Effector memory CD4-positive, alpha-beta T cell (primary cell): ENCODE data around the gene ADSS2.
"Not testable (repeated sequence)": the region's sequence is repeated elsewhere in the genome, so short reads cannot be mapped to it uniquely, and the experiment has no call there.

Experiments used
- DNase-seq, 3 donors: peaks; one replicate each; pipeline ENCODE4 v3.0.0-alpha.2; 2020
- H3K27ac ChIP-seq: 2 replicates; pipeline ENCODE4 v1.7.0; 2013; ENCODE audit warnings: mild to moderate bottlenecking, low read length, moderate library complexity; ENCODE audit not compliant: insufficient read depth, poor library complexity, severe bottlenecking
- H3K27me3 ChIP-seq: replicated peaks from 2 replicates; pipeline ENCODE4 v1.7.0; 2013; ENCODE audit warnings: mild to moderate bottlenecking, low read length; ENCODE audit not compliant: insufficient read depth, control insufficient read depth, poor library complexity, severe bottlenecking
- H3K36me3 ChIP-seq: 2 replicates; pipeline ENCODE4 v1.7.0; 2013; ENCODE audit warnings: mild to moderate bottlenecking, low read length, moderate library complexity; ENCODE audit not compliant: control insufficient read depth, insufficient read depth
- H3K4me1 ChIP-seq: 2 replicates; pipeline ENCODE4 v1.7.0; 2013; ENCODE audit warnings: low read length, mild to moderate bottlenecking; ENCODE audit not compliant: control insufficient read depth, insufficient read depth, poor library complexity, severe bottlenecking
- H3K4me3 ChIP-seq: 2 replicates; pipeline ENCODE4 v1.7.0; 2013; ENCODE audit warnings: low read length, low read depth, mild to moderate bottlenecking; ENCODE audit not compliant: insufficient read depth, poor library complexity, severe bottlenecking
- H3K9me3 ChIP-seq: 2 replicates; pipeline ENCODE4 v1.7.0; 2013; ENCODE audit warnings: mild to moderate bottlenecking, low read length, moderate library complexity; ENCODE audit not compliant: control insufficient read depth

Gene ADSS2

DNA sequence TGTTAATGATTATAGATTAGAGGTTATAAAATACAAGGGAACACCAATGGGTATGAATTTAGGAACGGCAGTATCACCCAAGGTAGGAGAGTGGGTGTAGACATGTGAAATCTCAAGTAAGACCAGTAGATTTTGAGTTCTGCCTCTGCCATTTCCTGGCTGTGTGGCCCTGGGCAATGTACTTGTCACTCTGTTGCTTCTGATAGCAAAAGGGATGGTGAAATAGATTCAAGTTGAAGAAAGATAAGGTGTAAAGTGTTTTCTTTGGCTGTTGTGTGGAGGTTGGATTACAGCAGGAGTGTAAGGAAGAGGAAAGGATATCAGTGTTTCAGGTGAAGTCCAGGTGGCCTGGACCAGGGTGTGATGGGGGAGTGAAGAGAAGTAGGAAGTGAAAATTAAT lies 64.3 kb downstream of the ADSS2 start:
- Histone ChIP-seq H3K27me3 (no peaks in the 10 kb centered on the region), H3K4me3 (no peak overlapping the region)
- no peak for DNase-seq

DNA sequence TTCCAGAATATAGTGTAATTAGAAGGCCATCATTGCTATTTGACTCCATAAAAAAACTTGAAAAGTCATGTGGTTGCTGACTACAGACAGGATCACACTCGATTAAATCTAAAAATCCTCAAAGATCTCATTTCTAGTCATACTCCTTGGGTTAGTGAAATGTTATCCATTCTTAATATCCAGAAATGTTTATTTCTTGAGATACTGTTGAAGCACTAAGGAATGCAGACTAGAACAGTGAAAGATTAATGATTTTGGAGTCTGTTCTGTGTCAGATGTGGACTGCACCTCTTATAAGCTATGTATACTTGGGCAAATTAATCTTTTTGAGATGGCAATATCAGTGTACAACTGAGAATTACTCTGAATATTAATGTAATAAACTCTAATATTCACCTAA lies 65.1 kb downstream of the ADSS2 start:
- Histone ChIP-seq H3K9me3 (no peaks in the 10 kb centered on the region), H3K4me1 (no peaks in the 10 kb centered on the region), H3K27me3 (no peaks in the 10 kb centered on the region), H3K4me3 (no peak overlapping the region), H3K36me3 (no peaks in the 10 kb centered on the region), H3K27ac (no peak overlapping the region)
- no peak for DNase-seq

More for the DNA sequence above, 64.3 kb downstream of the ADSS2 start:
- no peaks in the 10 kb centered on the region for H3K9me3 ChIP-seq
- no peaks in the 10 kb centered on the region for H3K36me3 ChIP-seq
- H3K27ac ChIP-seq: no peak overlapping the region
- no peaks in the 10 kb centered on the region for H3K4me1 ChIP-seq

DNA sequence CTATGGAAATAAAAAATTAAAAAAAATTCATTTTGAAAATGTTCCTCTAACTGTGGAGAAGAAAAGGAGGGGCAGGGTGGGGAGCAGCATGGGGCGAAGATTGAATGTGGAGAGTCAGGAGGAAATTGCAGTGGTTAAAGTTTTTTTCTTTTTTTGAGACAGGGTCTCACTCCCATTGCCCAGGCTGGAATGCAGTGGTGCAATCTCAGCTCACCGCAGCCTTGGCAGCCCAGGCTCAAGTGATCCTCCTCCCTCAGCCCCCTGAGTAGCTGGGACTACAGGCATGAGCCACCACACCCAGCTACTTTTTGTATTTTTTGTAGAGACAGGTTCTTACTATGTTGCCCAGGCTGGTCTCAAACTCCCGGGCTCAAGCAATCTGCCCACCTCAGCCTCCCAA lies 67.6 kb downstream of the ADSS2 start:
- no peak overlapping the region for H3K27ac ChIP-seq
- no peaks in the 10 kb centered on the region for H3K4me1 ChIP-seq
- no peaks in the 10 kb centered on the region for H3K9me3 ChIP-seq
- H3K36me3 ChIP-seq: no peaks in the 10 kb centered on the region
- no peaks in the 10 kb centered on the region for H3K27me3 ChIP-seq
- no peak overlapping the region for H3K4me3 ChIP-seq
- no peak for DNase-seq

DNA sequence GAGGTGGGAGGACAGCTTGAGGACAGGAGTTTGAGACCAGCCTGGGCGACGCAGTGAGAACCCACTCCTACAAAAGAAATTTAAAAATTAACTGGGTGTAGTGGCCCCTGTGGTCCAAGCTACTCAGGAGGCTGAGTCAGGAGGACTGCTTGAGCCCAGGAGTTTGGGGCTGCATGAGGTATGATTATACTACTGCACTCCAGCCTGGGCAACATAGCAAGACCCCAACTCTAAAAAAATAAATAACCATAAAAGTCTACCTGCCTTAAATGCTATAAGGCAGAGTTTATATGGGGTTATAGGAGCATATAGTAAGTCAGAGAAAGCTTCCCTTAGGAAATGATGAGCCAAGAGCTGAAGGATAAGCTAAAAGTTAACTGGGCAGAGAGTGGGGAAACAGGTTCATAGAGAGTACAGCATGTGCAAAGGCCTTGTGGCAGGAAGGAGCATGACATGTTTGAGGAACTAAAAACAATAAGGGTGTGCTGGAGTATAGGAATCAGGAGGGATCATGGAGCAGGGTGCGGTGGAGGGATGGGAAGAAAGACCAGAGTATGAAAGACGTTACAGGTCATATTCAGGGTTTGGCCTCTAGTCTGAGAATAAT lies 68.3 kb downstream of the ADSS2 start:
- Histone ChIP-seq H3K4me3 (no peak overlapping the region), H3K4me1 (no peaks in the 10 kb centered on the region), H3K9me3 (no peaks in the 10 kb centered on the region), H3K27me3 (no peaks in the 10 kb centered on the region), H3K36me3 (no peaks in the 10 kb centered on the region), H3K27ac (no peak overlapping the region)
- DNase-seq: no peak

DNA sequence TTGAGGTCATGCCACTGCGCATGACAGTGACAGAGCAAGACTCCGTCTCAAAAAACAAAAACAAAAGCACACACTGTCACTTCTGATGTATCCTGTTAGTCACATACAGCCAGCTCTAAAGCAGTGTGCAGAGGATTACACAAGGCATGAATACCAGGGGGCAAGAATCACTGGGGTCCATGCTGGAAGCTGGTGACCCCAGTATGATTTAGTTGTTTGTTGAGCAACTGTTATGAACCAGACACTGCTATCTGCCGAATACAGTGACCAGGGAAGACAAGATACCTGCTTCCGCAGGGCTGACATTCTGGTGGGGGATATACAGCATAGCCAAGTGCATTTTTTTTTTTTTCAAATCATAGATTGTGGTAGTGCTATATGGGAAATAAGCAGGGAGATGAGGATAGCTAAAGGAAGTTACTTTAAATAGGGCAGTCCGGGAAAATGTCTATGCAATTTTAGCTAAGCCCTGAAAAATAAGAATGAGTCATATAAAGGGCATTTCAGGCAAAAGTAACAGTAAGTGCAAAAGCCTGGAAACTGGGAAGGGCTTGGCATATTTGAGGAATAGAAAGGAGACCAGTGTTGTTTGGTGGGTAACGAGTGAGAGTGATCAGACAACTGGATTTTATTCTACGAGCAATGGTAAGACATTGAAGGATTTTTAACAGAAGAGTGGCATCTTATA lies 69.7 kb downstream of the ADSS2 start:
- Histone ChIP-seq H3K4me3 (no peak overlapping the region), H3K27ac (no peak overlapping the region), H3K36me3 (no peaks in the 10 kb centered on the region), H3K9me3 (no peaks in the 10 kb centered on the region), H3K27me3 (no peaks in the 10 kb centered on the region), H3K4me1 (no peaks in the 10 kb centered on the region)
- DNase-seq: no peak

DNA sequence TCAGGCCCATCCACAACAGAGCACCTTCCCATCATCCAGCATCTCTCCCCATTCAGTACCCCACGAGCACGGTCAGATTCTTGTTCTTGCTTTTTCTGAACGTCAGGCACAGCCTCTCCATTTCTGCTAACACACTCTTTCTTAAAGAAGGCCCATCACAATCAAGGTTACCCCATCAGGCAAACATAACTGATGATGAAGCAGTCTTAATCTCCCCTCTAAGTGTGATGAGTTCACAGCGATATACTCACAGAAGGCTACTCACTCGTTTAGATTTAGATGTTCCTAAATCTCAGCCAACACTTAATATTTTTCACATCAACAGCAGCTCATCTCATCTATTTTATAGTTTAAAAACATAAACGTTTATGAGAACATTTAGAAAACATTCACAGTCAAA lies 75.6 kb downstream of the ADSS2 start:
- Histone ChIP-seq H3K4me3 (no peak overlapping the region), H3K27me3 (no peaks in the 10 kb centered on the region), H3K4me1 (no peaks in the 10 kb centered on the region), H3K9me3 (no peaks in the 10 kb centered on the region), H3K27ac (no peak overlapping the region), H3K36me3 (no peaks in the 10 kb centered on the region)
- DNase-seq: no peak

DNA sequence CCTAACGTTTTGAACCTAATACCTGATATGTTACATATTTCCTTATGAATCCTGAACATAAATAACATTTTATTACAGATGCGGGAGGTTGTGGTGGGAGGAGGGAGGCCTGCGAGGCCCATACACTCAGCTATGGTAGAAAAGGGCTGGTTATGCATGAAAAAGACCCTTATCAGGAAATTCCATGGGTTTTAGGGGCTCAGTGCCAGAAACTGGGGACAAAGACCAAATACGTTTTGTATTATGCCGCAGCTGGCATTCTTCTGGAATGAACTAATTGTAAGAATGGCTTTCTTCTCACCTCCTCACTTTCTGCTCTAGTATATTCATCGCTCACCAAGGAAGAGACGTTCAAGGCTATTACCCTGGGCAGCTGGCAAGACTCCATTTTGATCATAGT lies 76.7 kb downstream of the ADSS2 start:
- Histone ChIP-seq H3K9me3 (no peaks in the 10 kb centered on the region), H3K27ac (no peak overlapping the region), H3K4me3 (no peak overlapping the region), H3K4me1 (no peaks in the 10 kb centered on the region), H3K36me3 (no peaks in the 10 kb centered on the region), H3K27me3 (no peaks in the 10 kb centered on the region)
- DNase-seq: no peak

DNA sequence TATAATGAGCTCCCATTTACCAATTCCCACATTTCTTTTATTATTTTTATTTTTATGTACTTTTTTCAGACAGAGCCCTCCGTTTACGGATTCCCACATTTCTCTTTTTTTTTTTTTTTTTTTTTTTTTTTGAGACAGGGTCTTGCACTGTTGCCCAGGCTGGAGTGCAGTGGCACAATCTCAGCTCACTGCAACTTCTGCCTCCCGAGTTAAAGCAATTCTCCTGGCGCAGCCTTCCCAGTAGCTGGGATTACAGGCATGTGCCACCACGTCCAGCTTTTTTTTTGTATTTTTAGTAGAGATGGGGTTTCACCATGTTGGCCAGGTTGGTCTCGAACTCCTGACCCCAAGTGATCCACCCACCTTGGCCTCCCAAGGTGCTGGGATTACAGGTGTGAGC lies 77.2 kb downstream of the ADSS2 start:
- H3K36me3 ChIP-seq, H3K27me3 ChIP-seq, H3K9me3 ChIP-seq, DNase-seq, H3K27ac ChIP-seq, H3K4me1 ChIP-seq, H3K4me3 ChIP-seq: not testable (repeated sequence)

DNA sequence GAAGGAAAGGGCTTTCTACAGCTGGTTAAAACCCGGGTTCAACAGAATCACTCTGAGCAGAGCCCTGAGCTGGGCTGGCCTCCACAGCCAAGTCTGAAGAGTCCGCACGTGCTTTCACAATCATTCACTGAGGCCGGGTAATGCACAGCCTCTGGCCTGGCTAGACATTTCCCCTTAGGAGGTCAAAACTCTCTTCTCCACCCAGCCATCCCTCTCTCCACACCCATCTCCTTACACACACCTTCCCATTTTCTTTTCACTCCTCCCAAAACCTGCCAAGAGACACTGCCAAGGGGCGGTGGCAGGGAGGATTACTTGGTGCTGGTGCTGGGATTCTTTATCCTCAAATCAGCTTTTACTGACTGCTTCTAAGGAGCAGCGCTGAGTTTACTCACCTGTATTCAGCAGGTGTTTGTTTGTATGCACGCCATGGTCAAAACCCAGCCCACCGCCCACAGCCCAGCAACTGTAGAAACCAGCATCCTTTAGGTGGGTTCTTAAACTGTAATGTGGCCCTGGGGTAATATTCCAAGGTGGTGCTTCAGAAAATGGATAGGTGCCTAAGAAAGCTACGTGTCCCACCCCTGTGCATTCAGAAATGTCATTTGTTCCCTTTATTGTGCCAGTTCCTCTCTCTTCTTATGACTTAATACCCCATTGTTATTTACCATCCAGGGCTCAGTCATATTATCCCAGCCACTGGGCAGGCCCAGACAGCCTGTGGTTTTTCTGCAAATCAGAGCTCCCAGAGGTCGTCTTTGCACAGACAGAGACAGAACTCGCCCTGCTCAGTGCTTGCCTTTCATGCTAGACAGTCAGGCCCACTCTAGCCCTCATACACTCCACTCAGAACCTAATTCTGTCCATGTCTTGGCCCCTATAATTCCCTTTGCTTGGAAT lies 80.2 kb downstream of the ADSS2 start:
- Histone ChIP-seq H3K27me3 (no peaks in the 10 kb centered on the region), H3K4me3 (no peak overlapping the region), H3K36me3 (no peaks in the 10 kb centered on the region), H3K4me1 (no peaks in the 10 kb centered on the region), H3K27ac (no peak overlapping the region), H3K9me3 (no peaks in the 10 kb centered on the region)
- no peak for DNase-seq

DNA sequence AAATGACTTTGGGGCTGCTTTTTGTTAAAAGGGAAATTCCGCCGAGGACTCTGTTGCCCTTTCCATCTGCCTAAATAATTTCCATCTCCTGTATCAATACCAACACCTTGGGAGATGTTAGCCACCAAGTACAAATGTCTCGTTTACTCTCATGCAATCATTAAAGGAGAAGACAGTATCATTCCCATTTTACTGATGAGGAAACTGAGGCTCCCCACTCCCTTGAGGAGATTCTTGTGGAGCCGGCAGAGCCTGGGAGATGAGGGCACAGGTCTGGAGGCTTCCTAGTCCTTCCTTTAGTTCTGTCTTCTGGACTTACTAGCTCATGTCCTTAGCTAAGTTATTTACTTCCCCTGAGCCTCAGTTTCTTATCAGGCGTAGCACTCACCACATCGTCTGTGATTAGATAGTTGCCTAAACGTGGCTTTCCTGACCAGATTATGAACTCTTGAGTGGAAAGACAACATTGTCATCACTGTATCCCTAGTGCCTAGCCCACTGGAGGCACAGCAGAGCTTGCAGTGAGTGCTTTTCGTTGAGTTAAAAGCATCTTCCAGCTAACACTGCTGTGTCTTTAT lies 81.6 kb downstream of the ADSS2 start:
- no peaks in the 10 kb centered on the region for H3K36me3 ChIP-seq
- no peak overlapping the region for H3K27ac ChIP-seq
- H3K4me3 ChIP-seq: no peak overlapping the region
- H3K9me3 ChIP-seq: no peaks in the 10 kb centered on the region
- no peaks in the 10 kb centered on the region for H3K27me3 ChIP-seq
- no peaks in the 10 kb centered on the region for H3K4me1 ChIP-seq
- no peak for DNase-seq
